ENCODE results near the gene RAB21.

Gene RAB21

DNA sequence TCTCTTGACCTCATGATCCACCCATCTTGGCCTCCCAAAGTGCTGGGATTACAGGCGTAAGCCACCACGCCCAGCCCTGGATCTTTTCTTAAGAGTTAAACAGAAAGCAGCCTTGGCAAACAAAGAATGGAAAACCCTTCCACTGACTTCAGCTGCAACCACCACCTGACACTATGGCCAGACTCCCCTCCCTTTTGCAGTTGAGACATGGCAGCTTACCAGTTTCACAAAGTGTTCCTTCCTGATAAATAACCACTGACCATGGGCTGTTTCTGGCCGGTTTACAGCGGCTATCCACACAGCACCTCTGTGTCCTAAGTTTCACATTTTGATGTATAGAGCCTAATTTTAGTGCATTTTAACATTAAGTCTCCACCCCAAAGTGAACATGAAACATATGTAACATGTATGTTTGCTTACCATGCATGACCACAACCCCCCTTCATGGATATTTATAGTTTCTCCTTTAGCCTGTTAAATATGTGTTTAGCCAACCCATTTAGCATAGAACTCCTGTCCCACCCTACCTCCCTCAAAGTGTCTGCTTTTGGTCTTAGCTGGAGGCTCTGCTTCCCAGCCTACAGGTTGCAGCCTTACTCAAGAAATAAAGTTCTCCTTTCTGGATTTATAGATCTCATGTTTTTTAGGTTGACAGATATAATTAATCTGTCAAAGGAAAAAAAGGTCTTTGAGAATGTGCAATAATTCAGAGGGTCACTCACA lies 32.7 kb upstream of the RAB21 start:
- no peak for TF ChIP-seq CTCF (conservative IDR thresholded peaks at IDR 0.05)
- no peak for TF ChIP-seq ZFX (IDR thresholded peaks at IDR 0.05)
- no peak overlapping the region for H3K27ac ChIP-seq

DNA sequence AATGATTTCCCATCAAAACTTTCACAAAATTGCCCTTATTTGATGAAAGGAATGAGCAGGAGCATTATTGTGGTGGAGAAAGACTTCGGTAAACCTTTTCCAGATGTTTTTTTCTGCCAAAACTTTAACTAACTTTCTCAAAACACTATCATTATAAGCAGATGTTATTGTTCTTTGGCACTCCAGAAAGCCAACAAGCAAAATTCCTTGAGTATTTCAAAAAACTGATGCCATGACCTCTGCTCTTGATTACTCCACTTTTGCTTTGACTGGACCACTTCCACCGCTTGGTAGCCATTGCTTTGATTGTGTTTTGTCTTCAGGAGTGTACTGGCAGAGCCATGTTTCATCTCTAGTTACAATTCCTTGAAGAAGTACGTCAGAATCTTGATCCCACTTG lies 29.7 kb upstream of the RAB21 start:
- H3K27ac ChIP-seq, result no peak overlapping the region
- TF ChIP-seq CTCF (conservative IDR thresholded peaks at IDR 0.05), result no peak

- TF ChIP-seq CTCF (conservative IDR thresholded peaks at IDR 0.05) (no peak), ZFX (IDR thresholded peaks at IDR 0.05) (no peak)
- H3K27ac ChIP-seq, result no peak overlapping the region
Observed at GRCh38 chr12:71726548-71726947, 28.1 kb upstream of the RAB21 start.

DNA sequence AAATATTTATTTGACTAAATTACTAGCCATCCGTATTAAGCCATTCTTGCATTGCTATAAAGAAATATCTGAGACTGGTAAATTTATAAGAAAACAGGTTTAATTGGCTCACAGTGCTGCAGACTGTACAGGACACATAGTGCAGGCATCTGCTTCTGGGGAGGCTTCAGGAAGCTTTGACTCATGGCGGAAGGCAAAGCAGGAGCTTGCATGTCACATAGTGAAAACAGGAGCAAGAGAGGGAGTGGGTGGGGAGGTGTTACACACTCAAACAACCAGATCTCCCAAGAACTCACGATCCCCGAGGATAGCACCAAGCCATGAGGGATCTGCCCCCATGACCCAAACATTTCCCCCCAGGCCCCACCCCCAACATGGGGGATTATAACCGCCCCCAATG lies 26.7 kb upstream of the RAB21 start:
- no peak overlapping the region for H3K27ac ChIP-seq
- no peak for TF ChIP-seq CTCF (conservative IDR thresholded peaks at IDR 0.05)

DNA sequence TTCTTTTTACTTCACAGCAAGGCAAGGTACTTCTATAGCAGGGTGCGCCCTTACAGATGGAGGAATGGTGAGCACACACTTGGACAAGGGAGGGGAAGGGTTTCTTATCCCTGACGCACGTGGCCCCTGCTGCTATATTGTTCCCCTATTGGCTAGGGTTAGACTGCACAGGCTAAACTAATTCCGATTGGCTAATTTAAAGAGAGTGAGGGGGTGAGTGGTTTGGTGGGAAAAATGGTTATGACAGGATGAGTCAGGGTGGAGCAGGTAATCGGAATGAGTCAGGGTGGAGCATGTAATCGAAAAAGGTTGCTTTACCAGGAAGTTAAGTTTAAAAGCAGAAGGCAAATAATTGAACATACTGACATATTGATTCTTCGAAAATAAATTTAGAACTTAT lies 23.7 kb upstream of the RAB21 start:
- no peak overlapping the region for H3K27ac ChIP-seq
- TF ChIP-seq CTCF (conservative IDR thresholded peaks at IDR 0.05) (no peak), ZFX (IDR thresholded peaks at IDR 0.05) (no peak)

DNA sequence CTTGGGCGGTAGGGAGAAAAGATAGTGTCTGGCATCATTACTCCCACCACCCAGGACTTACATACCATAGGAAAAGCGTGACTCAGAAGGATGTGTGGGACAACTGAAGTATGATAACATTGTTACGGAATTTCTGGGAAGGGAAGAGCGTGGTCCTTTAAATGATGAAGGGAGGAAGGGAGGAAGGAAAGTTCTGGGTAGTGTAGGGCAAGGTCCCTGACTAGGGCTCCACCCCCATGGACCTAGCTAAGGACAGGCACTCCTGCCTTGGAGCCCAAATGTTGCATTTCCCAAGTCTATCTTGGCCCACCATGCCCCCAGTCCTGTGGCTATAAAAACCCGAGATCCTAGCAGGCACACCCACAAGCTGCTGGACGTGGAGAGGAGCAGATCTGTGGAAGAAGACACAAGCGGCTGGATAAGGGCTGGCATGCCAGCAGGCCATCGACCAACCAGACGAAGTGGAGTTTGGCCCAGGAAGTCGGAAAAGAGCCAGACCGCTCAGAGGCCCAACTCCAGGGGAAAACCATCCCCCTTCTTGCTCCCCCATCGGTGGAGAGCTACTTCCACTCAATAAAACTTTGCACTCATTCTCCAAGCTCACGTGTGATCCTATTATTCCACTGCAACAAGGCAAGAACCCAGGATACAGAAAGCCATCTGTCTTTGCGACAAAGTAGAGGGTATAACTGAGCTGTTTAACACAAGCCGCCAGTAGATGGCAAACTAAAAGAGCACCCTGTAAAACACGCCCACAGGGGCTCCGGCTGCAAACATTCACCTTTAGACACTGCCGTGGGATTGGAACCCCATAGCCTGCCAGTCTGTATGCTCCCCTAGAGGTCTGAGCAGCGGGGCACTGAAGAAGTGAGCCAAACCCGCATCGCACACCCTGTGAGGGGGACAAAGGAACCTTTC lies 23.0 kb upstream of the RAB21 start:
- H3K27ac ChIP-seq, result no peak overlapping the region
- TF ChIP-seq CTCF (conservative IDR thresholded peaks at IDR 0.05), result no peak
- TF ChIP-seq ZFX (IDR thresholded peaks at IDR 0.05), result no peak

DNA sequence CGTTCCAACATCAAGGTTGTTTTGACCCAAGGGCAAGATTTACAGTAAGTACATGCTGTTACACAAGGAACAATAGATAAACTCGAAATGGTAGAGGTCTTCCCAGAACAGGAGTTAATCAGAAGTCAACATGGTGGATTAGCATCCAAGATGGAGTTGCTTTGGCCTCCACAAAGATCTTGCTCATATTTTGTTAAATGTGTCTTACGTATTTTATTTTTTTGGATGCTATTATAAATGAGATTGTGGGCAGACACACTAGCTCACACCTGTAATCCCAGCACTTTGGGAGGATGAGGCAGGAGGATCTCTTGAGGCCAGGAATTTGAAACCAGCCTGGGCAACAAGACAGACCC lies 22.3 kb upstream of the RAB21 start:
- TF ChIP-seq ZFX (IDR thresholded peaks at IDR 0.05) (no peak), CTCF (conservative IDR thresholded peaks at IDR 0.05) (no peak)
- no peak overlapping the region for H3K27ac ChIP-seq
